OCI-LY3 (cell line): ENCODE results near the gene SEL1L.

Source experiments
- CTCF ChIP-seq: fragments of 200-600, 300-600 bp; sonication (generic); IDR thresholded peaks from 2 replicates; pipeline ENCODE4 v1.5.1; 2014; ENCODE audit warnings: antibody characterized with exemption, low read length, low read depth
- EZH2phosphoT487 ChIP-seq: fragments of 200-600 bp; shearing (Covaris generic); IDR thresholded peaks from 2 replicates; pipeline ENCODE4 v1.6.1; 2018; ENCODE audit warnings: antibody characterized with exemption, mixed run types, low read depth

- TF ChIP-seq CTCF: peak; percentile 89
- no peak for TF ChIP-seq EZH2phosphoT487
These were observed 80.4 kb downstream of the SEL1L start for GRCh38 chr14:81453166-81453766.
